Measurements from ENCODE around the gene COG4.
A peak's percentile ranks its signal among the peaks of the same experiment; 100 is the strongest.
"Not testable (repeated sequence)": the region's sequence is repeated elsewhere in the genome, so short reads cannot be mapped to it uniquely, and the experiment has no call there.

Gene COG4

GRCh38 chr16:70460737-70461261 lies 62.6 kb downstream of the COG4 start:
- H3K27me3 Mint-ChIP-seq: no peaks in the 10 kb centered on the region
- no peak for ATAC-seq
- H3K4me3 Mint-ChIP-seq: no peak overlapping the region
- H3K4me1 Mint-ChIP-seq: peaks cover 6% of the 10 kb centered on the region
- peaks cover 5% of the 10 kb centered on the region for H3K36me3 Mint-ChIP-seq
- no peaks in the 10 kb centered on the region for H3K9me3 Mint-ChIP-seq
- H3K27ac Mint-ChIP-seq: no peak overlapping the region

DNA sequence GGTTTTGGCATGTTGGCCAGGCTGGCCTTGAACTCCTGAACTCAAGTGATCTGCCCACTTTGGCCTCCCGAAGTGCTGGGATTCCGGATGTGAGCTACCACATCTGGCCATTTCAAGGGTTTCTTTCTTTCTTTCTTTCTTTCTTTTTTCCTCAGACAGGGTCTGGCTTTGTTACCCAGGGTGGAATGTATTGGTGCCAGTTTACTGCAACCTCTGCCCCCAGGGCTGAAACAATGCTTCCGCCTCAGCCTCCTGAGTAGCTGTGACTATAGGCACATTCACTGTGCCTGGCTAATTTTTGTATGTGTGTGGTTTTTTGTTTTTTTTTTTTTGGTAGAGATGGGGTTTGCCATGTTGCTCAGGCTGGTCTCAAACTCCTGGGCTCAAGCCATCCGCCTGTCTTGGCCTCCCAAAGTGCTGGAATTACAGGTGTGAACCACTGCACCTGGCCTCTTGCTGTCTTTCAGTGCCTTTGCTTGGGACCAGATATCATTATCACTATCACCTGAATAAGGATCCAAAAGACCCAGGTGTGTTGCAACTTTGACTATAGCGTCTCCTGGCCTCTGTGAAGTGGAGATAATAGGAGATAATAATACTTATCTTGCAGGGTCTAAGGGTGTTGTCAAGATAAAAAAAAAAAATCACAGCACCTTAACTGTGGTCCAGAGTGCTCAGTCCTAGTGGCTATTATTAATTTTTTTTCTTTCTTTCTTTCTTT lies 65.7 kb downstream of the COG4 start:
- no peak overlapping the region for H3K4me3 Mint-ChIP-seq
- ATAC-seq: no peak
- no peaks in the 10 kb centered on the region for H3K36me3 Mint-ChIP-seq
- H3K27ac Mint-ChIP-seq: no peak overlapping the region
- no peaks in the 10 kb centered on the region for H3K27me3 Mint-ChIP-seq
- H3K9me3 Mint-ChIP-seq: no peaks in the 10 kb centered on the region
- peaks cover 19% of the 10 kb centered on the region for H3K4me1 Mint-ChIP-seq

GRCh38 chr16:70455910-70456309 lies 67.4 kb downstream of the COG4 start:
- Mint-ChIP-seq H3K4me3 (no peak overlapping the region), H3K9me3 (no peaks in the 10 kb centered on the region), H3K27ac (no peak overlapping the region), H3K27me3 (no peaks in the 10 kb centered on the region), H3K4me1 (peaks cover 19% of the 10 kb centered on the region), H3K36me3 (no peaks in the 10 kb centered on the region)
- ATAC-seq: no peak

DNA sequence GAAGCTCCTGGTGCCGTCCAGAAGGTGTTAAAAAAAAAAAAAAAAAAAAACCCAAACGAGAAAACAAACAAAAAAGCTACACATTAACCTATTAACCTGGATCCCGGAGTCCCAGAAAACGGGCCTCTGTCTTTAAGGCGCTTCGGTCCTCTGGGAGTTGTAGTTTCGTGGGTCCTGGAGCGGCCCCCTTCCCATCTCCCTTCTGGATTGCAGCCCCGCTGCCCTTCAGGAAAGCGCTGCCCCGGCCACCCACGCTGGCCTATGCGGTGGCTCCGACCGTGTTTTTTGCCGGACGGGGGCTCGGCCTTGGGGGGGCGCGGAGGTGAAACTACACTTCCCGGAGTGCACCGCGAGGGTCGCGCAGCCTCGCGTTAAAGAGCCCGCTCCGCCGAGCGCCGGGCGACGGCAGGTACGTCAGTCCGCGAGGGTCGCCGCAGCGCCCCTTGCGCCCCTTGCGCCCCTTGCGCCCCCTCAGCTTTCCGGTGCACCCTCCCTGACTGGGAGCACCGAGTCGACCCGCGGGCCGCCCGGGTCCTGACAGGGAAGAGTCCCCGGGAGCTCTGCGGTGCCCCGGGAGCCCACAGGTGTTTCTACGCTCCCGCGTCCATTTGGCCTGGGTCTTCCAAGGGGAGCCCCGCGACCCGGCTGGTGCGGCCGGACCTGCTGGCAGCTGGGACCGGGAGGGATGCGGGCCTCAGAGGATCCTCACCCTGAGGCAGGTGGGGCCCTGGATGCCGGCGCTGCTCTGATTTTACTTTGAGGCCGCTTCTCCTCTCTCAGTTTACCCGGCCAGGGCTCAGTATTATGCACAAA lies 68.9 kb downstream of the COG4 start, which contains the start of gene FCSK:
Gene FCSK, plus strand, starts transcription at position 374 of the 813 bp plus-strand sequence. CDS start 8,596 bp downstream, outside the sequence.
- no peaks in the 10 kb centered on the region for H3K9me3 Mint-ChIP-seq
- H3K4me3 Mint-ChIP-seq: peak within 1 kb of the TSS; percentile 93
- H3K4me1 Mint-ChIP-seq: peaks cover 19% of the 10 kb centered on the region
- no peaks in the 10 kb centered on the region for H3K27me3 Mint-ChIP-seq
- peak; percentile 96 for ATAC-seq
- no peaks in the 10 kb centered on the region for H3K36me3 Mint-ChIP-seq
- peak within 1 kb of the TSS; percentile 97 for H3K27ac Mint-ChIP-seq

GRCh38 chr16:70453892-70454221 lies 69.5 kb downstream of the COG4 start:
- no peak for ATAC-seq
- Mint-ChIP-seq H3K4me1 (peaks cover 19% of the 10 kb centered on the region), H3K36me3 (no peaks in the 10 kb centered on the region), H3K27ac (peak overlapping the region; percentile 97), H3K9me3 (no peaks in the 10 kb centered on the region), H3K4me3 (peak overlapping the region; percentile 93), H3K27me3 (no peaks in the 10 kb centered on the region)

GRCh38 chr16:70453117-70453891 lies 70.0 kb downstream of the COG4 start:
- no peaks in the 10 kb centered on the region for H3K27me3 Mint-ChIP-seq
- peak overlapping the region; percentile 93 for H3K4me3 Mint-ChIP-seq
- peak overlapping the region; percentile 97 for H3K27ac Mint-ChIP-seq
- no peaks in the 10 kb centered on the region for H3K9me3 Mint-ChIP-seq
- H3K4me1 Mint-ChIP-seq: peaks cover 19% of the 10 kb centered on the region
- no peaks in the 10 kb centered on the region for H3K36me3 Mint-ChIP-seq
- ATAC-seq: no peak

GRCh38 chr16:70451004-70451340 lies 72.4 kb downstream of the COG4 start:
- not testable (repeated sequence) for H3K27ac Mint-ChIP-seq, ATAC-seq, H3K27me3 Mint-ChIP-seq, H3K36me3 Mint-ChIP-seq, H3K4me3 Mint-ChIP-seq, H3K9me3 Mint-ChIP-seq
- H3K4me1 Mint-ChIP-seq: peaks cover 21% of the 10 kb centered on the region

GRCh38 chr16:70450142-70451003 lies 73.0 kb downstream of the COG4 start:
- not testable (repeated sequence) for ATAC-seq, H3K9me3 Mint-ChIP-seq, H3K36me3 Mint-ChIP-seq, H3K27me3 Mint-ChIP-seq, H3K27ac Mint-ChIP-seq, H3K4me3 Mint-ChIP-seq
- H3K4me1 Mint-ChIP-seq: peaks cover 20% of the 10 kb centered on the region

DNA sequence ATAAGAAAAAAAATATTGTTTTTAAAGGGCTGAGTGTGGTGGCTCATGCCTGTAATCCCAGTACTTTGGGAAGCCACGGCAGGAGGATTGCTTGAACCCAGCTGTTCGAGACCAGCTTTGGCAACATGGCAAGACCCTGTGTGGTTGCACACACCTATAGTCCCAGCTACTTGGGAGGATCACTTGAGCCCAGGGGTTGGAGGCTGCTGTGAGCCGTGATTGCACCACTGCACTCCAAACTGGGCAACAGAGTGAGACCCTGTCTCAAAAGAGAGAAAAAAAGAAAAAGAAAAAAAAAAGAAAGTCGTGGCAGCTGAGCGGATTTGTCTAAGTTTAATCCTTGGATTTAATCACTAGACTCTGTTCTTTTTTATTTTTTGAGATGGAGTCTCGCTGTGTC lies 75.3 kb downstream of the COG4 start:
- H3K4me1 Mint-ChIP-seq: peaks cover 9% of the 10 kb centered on the region
- no peak for ATAC-seq
- no peaks in the 10 kb centered on the region for H3K27me3 Mint-ChIP-seq
- H3K36me3 Mint-ChIP-seq: no peaks in the 10 kb centered on the region
- no peak overlapping the region for H3K4me3 Mint-ChIP-seq
- H3K9me3 Mint-ChIP-seq: no peaks in the 10 kb centered on the region
- H3K27ac Mint-ChIP-seq: no peak overlapping the region

- H3K4me3 Mint-ChIP-seq: no peak overlapping the region
- H3K27ac Mint-ChIP-seq: no peak overlapping the region
- no peaks in the 10 kb centered on the region for H3K36me3 Mint-ChIP-seq
- no peaks in the 10 kb centered on the region for H3K27me3 Mint-ChIP-seq
- H3K4me1 Mint-ChIP-seq: peaks cover 9% of the 10 kb centered on the region
- no peaks in the 10 kb centered on the region for H3K9me3 Mint-ChIP-seq
- ATAC-seq: no peak
Observed at GRCh38 chr16:70444249-70445063, 78.9 kb downstream of the COG4 start.

GRCh38 chr16:70442344-70442743 lies 81.0 kb downstream of the COG4 start:
- Mint-ChIP-seq H3K4me1 (peaks cover 20% of the 10 kb centered on the region), H3K27ac (no peak overlapping the region), H3K4me3 (no peak overlapping the region), H3K36me3 (no peaks in the 10 kb centered on the region), H3K9me3 (no peaks in the 10 kb centered on the region), H3K27me3 (no peaks in the 10 kb centered on the region)
- ATAC-seq: no peak

DNA sequence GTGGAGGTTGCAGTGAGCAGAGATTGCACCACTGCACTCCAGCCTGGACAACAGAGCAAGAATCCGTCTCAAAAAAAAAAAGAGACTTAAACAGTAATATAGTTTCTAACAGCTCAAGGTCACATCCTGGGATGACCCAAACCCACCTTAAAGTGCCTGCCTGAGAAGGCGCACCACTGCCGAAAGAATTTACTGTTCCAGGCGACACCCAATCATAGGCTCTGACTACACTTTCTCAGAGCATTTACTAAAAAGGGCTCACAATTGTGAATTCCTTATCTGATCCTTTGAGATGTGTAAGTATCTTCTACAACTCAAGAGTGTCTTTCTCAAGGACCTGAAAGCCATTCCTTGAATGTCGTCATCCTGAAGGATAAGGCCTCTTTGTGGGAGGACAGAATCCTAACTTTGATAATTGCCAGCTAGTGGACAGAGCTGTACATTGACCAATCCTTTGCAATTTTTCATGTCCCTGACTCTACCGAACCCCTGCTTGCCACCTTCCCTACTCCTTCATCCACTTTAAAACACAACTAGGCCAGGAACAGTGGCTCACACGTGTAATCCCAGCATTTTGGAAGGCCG lies 81.9 kb downstream of the COG4 start:
- Mint-ChIP-seq H3K9me3 (no peaks in the 10 kb centered on the region), H3K27me3 (no peaks in the 10 kb centered on the region), H3K4me3 (no peak overlapping the region), H3K4me1 (peaks cover 20% of the 10 kb centered on the region), H3K27ac (no peak overlapping the region), H3K36me3 (no peaks in the 10 kb centered on the region)
- no peak for ATAC-seq

GRCh38 chr16:70440009-70440692 lies 83.2 kb downstream of the COG4 start:
- Mint-ChIP-seq H3K27ac (peak overlapping the region; percentile 86), H3K36me3 (no peaks in the 10 kb centered on the region), H3K4me1 (peaks cover 23% of the 10 kb centered on the region), H3K9me3 (no peaks in the 10 kb centered on the region), H3K27me3 (no peaks in the 10 kb centered on the region), H3K4me3 (peak overlapping the region; percentile 83)
- ATAC-seq: no peak
